OCI-LY1 (cell line): ENCODE data around the gene TRIM14.

ENCODE experiments used
- H2AFZ ChIP-seq: fragments of 200-600 bp; sonication (generic), shearing (Covaris generic); 2 replicates; pipeline ENCODE4 v1.6.0; 2014; ENCODE audit warnings: antibody characterized with exemption, mild to moderate bottlenecking, low read length
- H3F3A ChIP-seq: fragments of 200-600 bp; sonication (generic), shearing (Covaris generic); 2 replicates; pipeline ENCODE4 v1.6.0; 2014; ENCODE audit warnings: mild to moderate bottlenecking, antibody characterized with exemption, low read length, moderate library complexity; ENCODE audit not compliant: insufficient read depth
- H3K27ac ChIP-seq: fragments of 200-600 bp; sonication (generic); 2 replicates; pipeline ENCODE4 v1.5.1; 2014; ENCODE audit warnings: low read length, mixed run types, mild to moderate bottlenecking, low read depth; ENCODE audit not compliant: poor library complexity, severe bottlenecking
- H3K27me3 ChIP-seq: fragments of 200-600 bp; sonication (generic); 2 replicates; pipeline ENCODE4 v1.6.0; 2014; ENCODE audit warnings: antibody characterized with exemption, mild to moderate bottlenecking, low read length, moderate library complexity; ENCODE audit not compliant: insufficient read depth
- H3K36me3 ChIP-seq: fragments of 200-600 bp; sonication (generic); 2 replicates; pipeline ENCODE4 v1.6.1; 2014; ENCODE audit warnings: mild to moderate bottlenecking, antibody characterized with exemption, low read length, moderate library complexity, mixed read lengths; ENCODE audit not compliant: insufficient read depth
- H3K4me1 ChIP-seq: fragments of 200-600 bp; sonication (generic); 2 replicates; pipeline ENCODE4 v1.5.1; 2014; ENCODE audit warnings: mild to moderate bottlenecking, low read length, moderate library complexity; ENCODE audit not compliant: insufficient read depth, severe bottlenecking
- H3K4me2 ChIP-seq: fragments of 200-600 bp; sonication (generic), shearing (Covaris generic); 2 replicates; pipeline ENCODE4 v1.6.1; 2014; ENCODE audit warnings: low read length
- H3K4me3 ChIP-seq: fragments of 200-600 bp; sonication (generic); 2 replicates; pipeline ENCODE4 v1.5.1; 2014; ENCODE audit warnings: low read length, low read depth, mild to moderate bottlenecking, mixed read lengths; ENCODE audit not compliant: poor library complexity, severe bottlenecking
- H3K79me2 ChIP-seq: fragments of 200-600 bp; shearing (Covaris generic); 2 replicates; pipeline ENCODE4 v1.6.1; 2016; ENCODE audit warnings: mixed run types, low read length, mixed read lengths; ENCODE audit not compliant: insufficient read depth
- H3K9ac ChIP-seq: fragments of 200-600 bp; sonication (generic), shearing (Covaris generic); 2 replicates; pipeline ENCODE4 v1.6.1; 2014; ENCODE audit warnings: mild to moderate bottlenecking, low read length, mixed read lengths
- H3K9me2 ChIP-seq: fragments of 200-600 bp; sonication (generic), shearing (Covaris generic); 2 replicates; pipeline ENCODE4 v1.6.1; 2014; ENCODE audit warnings: low read depth, mild to moderate bottlenecking, low read length, mixed read lengths
- H3K9me3 ChIP-seq: fragments of 200-600 bp; shearing (Covaris generic); 2 replicates; pipeline ENCODE4 v1.6.1; 2014; ENCODE audit warnings: low read length, mixed read lengths
- H4K20me1 ChIP-seq: fragments of 200-600 bp; sonication (generic), shearing (Covaris generic); 2 replicates; pipeline ENCODE4 v1.6.0; 2016; ENCODE audit warnings: mild to moderate bottlenecking, low read length; ENCODE audit not compliant: insufficient read depth
- EZH2 ChIP-seq: fragments of 200-600 bp; sonication (generic), shearing (Covaris generic); IDR thresholded peaks from 2 replicates; pipeline ENCODE4 v1.8.0; 2017; ENCODE audit warnings: borderline replicate concordance, mixed run types, mild to moderate bottlenecking, antibody characterized with exemption, low read length, moderate library complexity, mixed read lengths
- TF ChIP-seq, protein P1 (sequence below): fragments of 200-600 bp; sonication (generic), shearing (Covaris generic); IDR thresholded peaks from 2 replicates; pipeline ENCODE4 v1.5.1; 2017; ENCODE audit warnings: mild to moderate bottlenecking, antibody characterized with exemption, low read length, moderate library complexity, mixed read lengths

TRIM14 gene

DNA sequence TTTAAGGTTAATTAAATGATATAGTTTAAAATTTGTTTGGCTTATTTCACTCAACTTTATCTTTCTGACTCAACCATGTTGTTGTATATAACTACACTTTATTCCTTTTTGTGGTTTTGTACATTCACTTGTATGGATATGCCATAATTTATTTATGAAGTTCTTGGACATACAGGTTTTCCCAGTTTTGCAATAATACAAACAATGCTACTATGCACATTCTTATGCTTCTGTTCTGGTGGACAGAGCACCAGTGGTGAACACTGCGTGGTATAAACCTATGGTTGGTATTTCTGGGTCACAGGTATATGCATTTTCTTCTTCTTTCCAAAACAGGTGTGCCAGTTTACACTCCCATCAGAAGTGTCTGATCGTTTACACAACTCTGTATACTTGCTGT, 35.7 kb upstream of the TRIM14 start:
- Histone ChIP-seq H3K79me2 (no peaks in the 10 kb centered on the region), H3K4me3 (no peak overlapping the region), H3K9me3 (no peaks in the 10 kb centered on the region), H3K27me3 (no peaks in the 10 kb centered on the region), H3K9me2 (no peaks in the 10 kb centered on the region), H3F3A (no peaks in the 10 kb centered on the region), H3K4me1 (no peaks in the 10 kb centered on the region), H3K4me2 (no peak overlapping the region), H4K20me1 (no peaks in the 10 kb centered on the region), H3K9ac (no peak overlapping the region), H3K27ac (no peak overlapping the region), H2AFZ (no peak overlapping the region), H3K36me3 (no peaks in the 10 kb centered on the region)
- TF ChIP-seq, protein P1, sequence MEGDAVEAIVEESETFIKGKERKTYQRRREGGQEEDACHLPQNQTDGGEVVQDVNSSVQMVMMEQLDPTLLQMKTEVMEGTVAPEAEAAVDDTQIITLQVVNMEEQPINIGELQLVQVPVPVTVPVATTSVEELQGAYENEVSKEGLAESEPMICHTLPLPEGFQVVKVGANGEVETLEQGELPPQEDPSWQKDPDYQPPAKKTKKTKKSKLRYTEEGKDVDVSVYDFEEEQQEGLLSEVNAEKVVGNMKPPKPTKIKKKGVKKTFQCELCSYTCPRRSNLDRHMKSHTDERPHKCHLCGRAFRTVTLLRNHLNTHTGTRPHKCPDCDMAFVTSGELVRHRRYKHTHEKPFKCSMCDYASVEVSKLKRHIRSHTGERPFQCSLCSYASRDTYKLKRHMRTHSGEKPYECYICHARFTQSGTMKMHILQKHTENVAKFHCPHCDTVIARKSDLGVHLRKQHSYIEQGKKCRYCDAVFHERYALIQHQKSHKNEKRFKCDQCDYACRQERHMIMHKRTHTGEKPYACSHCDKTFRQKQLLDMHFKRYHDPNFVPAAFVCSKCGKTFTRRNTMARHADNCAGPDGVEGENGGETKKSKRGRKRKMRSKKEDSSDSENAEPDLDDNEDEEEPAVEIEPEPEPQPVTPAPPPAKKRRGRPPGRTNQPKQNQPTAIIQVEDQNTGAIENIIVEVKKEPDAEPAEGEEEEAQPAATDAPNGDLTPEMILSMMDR = no peak
- TF ChIP-seq EZH2 = no peak

DNA sequence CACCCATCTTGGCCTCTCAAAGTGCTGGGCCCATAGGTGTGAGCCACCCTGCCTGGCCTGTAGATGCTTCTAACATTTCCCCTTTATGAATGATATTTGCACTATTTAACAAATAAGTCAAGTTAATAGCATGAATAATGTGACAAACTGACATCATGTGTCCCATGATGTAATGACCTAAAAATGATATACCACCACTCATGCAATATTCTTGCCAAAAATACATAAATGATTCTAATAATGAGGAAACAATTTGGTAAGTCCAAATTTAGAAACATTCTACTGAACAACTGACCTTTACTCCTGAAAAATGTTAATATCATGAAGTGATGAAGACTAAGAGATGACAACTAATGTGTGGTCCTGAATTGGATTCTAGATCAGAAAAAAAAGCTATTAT, 33.5 kb upstream of the TRIM14 start:
- TF ChIP-seq EZH2 = no peak
- TF ChIP-seq, protein P1 = no peak
- no peaks in the 10 kb centered on the region for H3K79me2 ChIP-seq
- H3K27me3 ChIP-seq = no peaks in the 10 kb centered on the region
- no peaks in the 10 kb centered on the region for H3K9me2 ChIP-seq
- H3K4me3 ChIP-seq = no peak overlapping the region
- no peaks in the 10 kb centered on the region for H4K20me1 ChIP-seq
- no peaks in the 10 kb centered on the region for H3K9me3 ChIP-seq
- no peak overlapping the region for H3K9ac ChIP-seq
- no peaks in the 10 kb centered on the region for H3F3A ChIP-seq
- H3K27ac ChIP-seq = no peak overlapping the region
- H3K4me2 ChIP-seq = no peak overlapping the region
- no peaks in the 10 kb centered on the region for H3K4me1 ChIP-seq
- no peaks in the 10 kb centered on the region for H3K36me3 ChIP-seq
- no peak overlapping the region for H2AFZ ChIP-seq

DNA sequence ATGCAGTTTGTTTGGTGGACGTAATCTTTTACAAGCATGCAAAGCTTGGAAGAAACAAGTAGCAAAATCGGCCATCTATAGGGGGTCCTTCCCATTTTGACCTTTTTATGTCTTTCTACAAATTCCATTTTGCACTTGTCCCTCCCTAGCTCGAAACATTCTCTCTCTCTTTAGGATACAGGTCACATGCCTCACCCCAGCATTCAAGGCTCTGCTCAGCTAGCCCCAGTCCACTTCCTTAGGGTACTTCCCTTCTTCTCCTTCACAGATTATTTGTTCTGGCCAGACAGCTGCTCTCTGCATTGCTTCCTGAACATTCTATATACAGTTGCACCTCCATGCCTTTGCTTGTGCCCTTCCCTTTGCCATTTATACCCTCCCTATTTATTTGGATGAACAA, 31.7 kb upstream of the TRIM14 start:
- Histone ChIP-seq H3K9me2 (no peaks in the 10 kb centered on the region), H3K9me3 (no peaks in the 10 kb centered on the region), H3K4me3 (no peak overlapping the region), H3K4me2 (no peak overlapping the region), H3K9ac (no peak overlapping the region), H2AFZ (no peak overlapping the region), H3K36me3 (no peaks in the 10 kb centered on the region), H3K4me1 (no peaks in the 10 kb centered on the region), H3K27ac (no peak overlapping the region), H3K79me2 (no peaks in the 10 kb centered on the region), H3F3A (no peaks in the 10 kb centered on the region), H4K20me1 (no peaks in the 10 kb centered on the region), H3K27me3 (no peaks in the 10 kb centered on the region)
- TF ChIP-seq, protein P1 = no peak
- no peak for TF ChIP-seq EZH2
